Esophagus squamous epithelium (tissue), 5 donors: ENCODE data around the gene MCFD2. TPM values are rescaled to one million over a fixed set of nuclear protein-coding genes. Genes with fewer than 3 reads are reported as not detected.

Source experiments
- DNase-seq: peaks from one replicate; lab custom pipeline; 2025; lab: John Stamatoyannopoulos, UW
- H3K27ac ChIP-seq, 4 donors: fragments of 200-600 bp; sonication (generic); one replicate each; pipeline ENCODE4 v1.5.1; 2016 to 2019; ENCODE audit warnings: mild to moderate bottlenecking in 1 of 4
- H3K27me3 ChIP-seq, 4 donors: fragments of 200-600 bp; sonication (generic); 1 replicate in 3 of 4; 2 replicates in 1 of 4; pipeline versions ENCODE4 v1.5.1 to v1.6.0; 2017 to 2021; ENCODE audit warnings: antibody characterized with exemption in 1 of 4
- H3K36me3 ChIP-seq, 3 donors: fragments of 200-600 bp; sonication (generic); one replicate each; pipeline ENCODE4 v1.5.1; 2016 to 2019
- H3K4me1 ChIP-seq, 3 donors: fragments of 200-600 bp; sonication (generic); one replicate each; pipeline ENCODE4 v1.5.1; 2017 to 2019
- H3K4me3 ChIP-seq, 4 donors: fragments of 200-600 bp; sonication (generic); 1 replicate in 3 of 4; 2 replicates in 1 of 4; pipeline ENCODE4 v1.5.1; 2016 to 2019; ENCODE audit warnings: mild to moderate bottlenecking in 2 of 4, moderate library complexity in 1 of 4
- H3K9me3 ChIP-seq, 3 donors: fragments of 200-600 bp; sonication (generic); one replicate each; pipeline ENCODE4 v1.5.1; 2016 to 2019
- POLR2A ChIP-seq, 4 donors: fragments of 450-650 bp; IDR thresholded peaks; one replicate each; pipeline ENCODE4 v1.6.1; 2017; ENCODE audit warnings: antibody characterized with exemption in 4 of 4, mild to moderate bottlenecking in 4 of 4, moderate library complexity in 3 of 4
- WGBS, 2 donors: methylation state at CpG; one replicate each; pipeline ENCODE4 v1.1.5; 2018; 5-methylcytosine and 5-hydroxymethylcytosine counted together
- intact Hi-C: fragments of 100-400 bp; cut with DNase I; formaldehyde crosslinking; loops from one replicate; pipeline ENCODE4 v1.15.0; 2022
- total RNA-seq, 4 donors: library from RNA; depleted of rRNA; stranded (reverse); fragments of >200 nt; gene quantifications; one replicate each; pipeline ENCODE4 v1.1.0, GENCODE V29; 2016
- TF ChIP-seq, protein P1 (sequence below), 6 experiments: fragments of 450-650 bp in 4 of 6; fragments of 200-600 bp in 2 of 6; sonication (generic) in 2 of 6; IDR thresholded peaks; one replicate each; pipeline ENCODE4 v1.5.1; 2016 to 2019; ENCODE audit warnings: antibody characterized with exemption in 6 of 6, mild to moderate bottlenecking in 4 of 6, moderate library complexity in 4 of 6
- donor health status: DM: yes; HTN: yes; CAD: no.

The MCFD2 gene
- 10 to 100 TPM; 49.7 to 62.8 (median 56.7) TPM for total RNA-seq

- Histone ChIP-seq H3K27me3 (no peaks in the 10 kb centered on the region), H3K4me1 (peaks cover 27 to 51% (median 28%) of the 10 kb centered on the region in 3 donors), H3K4me3 (peak within 1 kb of the TSS; percentile 72 to 96 (median 86)), H3K27ac (peak within 1 kb of the TSS; percentile 93 to 99 (median 97)), H3K36me3 (peaks cover 0 to 25% (median 5%) of the 10 kb centered on the region in 3 donors), H3K9me3 (no peaks in the 10 kb centered on the region)
- no peak for DNase-seq
- 3 to 6% methylated on average over 4 to 7 of the region's 38 CpGs for WGBS, 2 donors
- TF ChIP-seq, protein P1, sequence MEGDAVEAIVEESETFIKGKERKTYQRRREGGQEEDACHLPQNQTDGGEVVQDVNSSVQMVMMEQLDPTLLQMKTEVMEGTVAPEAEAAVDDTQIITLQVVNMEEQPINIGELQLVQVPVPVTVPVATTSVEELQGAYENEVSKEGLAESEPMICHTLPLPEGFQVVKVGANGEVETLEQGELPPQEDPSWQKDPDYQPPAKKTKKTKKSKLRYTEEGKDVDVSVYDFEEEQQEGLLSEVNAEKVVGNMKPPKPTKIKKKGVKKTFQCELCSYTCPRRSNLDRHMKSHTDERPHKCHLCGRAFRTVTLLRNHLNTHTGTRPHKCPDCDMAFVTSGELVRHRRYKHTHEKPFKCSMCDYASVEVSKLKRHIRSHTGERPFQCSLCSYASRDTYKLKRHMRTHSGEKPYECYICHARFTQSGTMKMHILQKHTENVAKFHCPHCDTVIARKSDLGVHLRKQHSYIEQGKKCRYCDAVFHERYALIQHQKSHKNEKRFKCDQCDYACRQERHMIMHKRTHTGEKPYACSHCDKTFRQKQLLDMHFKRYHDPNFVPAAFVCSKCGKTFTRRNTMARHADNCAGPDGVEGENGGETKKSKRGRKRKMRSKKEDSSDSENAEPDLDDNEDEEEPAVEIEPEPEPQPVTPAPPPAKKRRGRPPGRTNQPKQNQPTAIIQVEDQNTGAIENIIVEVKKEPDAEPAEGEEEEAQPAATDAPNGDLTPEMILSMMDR (IDR thresholded peaks at IDR 0.05) = no peak
- TF ChIP-seq POLR2A (IDR thresholded peaks at IDR 0.05) = no peak
- intact Hi-C loops = loop anchor here (10.0 kb wide), 1 partner anchor 409 kb away; no protein-coding TSS in a partner anchor
These were observed at the start of gene MCFD2 for GRCh38 chr2:46915281-46915810. Gene MCFD2 (minus strand): TSS chr2:46915806. CDS start chr2:46909171, 6,635 bp downstream.

DNA sequence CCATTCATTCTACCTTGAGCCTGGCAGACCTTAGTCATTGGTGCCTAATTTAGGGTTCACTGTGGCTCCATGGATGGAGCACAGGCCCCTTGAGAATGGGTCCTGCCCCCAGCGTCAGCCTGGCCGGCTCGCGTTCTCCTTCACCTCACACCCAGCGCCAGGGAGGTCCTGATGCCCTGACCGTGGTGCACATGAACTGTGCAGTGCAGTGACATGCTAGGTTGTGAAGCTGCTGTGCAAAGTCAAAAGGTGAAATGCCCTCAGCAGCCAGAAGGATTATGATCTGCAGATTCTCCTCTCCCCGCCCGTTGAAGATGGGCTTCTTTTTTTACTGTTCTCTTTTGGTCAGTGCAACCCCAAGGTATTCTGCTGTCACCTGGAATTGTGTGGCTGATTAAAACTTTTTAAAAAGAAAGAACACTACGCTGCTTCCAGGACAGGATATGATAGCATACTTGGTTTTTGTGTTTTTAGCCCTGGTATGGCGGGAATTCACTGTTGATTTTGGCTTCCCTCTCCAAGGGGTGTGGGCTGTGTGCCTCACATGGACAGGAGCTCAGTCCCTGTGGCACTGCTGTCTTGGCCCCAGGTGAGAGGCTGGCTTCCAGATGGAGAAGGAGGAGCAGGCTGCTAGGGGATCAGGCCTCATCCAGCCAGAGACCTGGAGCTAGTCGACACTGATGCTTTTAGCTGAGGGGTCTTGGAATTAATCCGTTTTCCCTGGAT is 49.4 kb upstream of the MCFD2 start:
- peaks cover 35 to 79% (median 51%) of the 10 kb centered on the region in 3 donors for H3K4me1 ChIP-seq
- H3K36me3 ChIP-seq = peaks cover 5 to 24% (median 6%) of the 10 kb centered on the region in 3 donors
- H3K27ac ChIP-seq = peak overlapping the region; percentile 41 to 96 (median 74)
- TF ChIP-seq POLR2A (IDR thresholded peaks at IDR 0.05) = no peak
- TF ChIP-seq, protein P1 (IDR thresholded peaks at IDR 0.05) = no peak
- H3K4me3 ChIP-seq = no peak overlapping the region
- DNase-seq = no peak
- H3K27me3 ChIP-seq = no peaks in the 10 kb centered on the region
- H3K9me3 ChIP-seq = no peaks in the 10 kb centered on the region
- 55 to 57% methylated on average over 12 of the region's 12 CpGs for WGBS, 2 donors
- intact Hi-C loops = no loop called here

GRCh38 chr2:46963941-46964673 is 48.5 kb upstream of the MCFD2 start:
- 60% methylated on average over 7 of the region's 7 CpGs for WGBS, 2 donors

GRCh38 chr2:46963210-46963609 is 47.6 kb upstream of the MCFD2 start:
- DNase-seq = no peak
- intact Hi-C loops = no loop called here
- no peak overlapping the region for H3K4me3 ChIP-seq
- TF ChIP-seq, protein P1 (IDR thresholded peaks at IDR 0.05) = no peak
- TF ChIP-seq POLR2A (IDR thresholded peaks at IDR 0.05) = no peak
- H3K4me1 ChIP-seq = peaks cover 21 to 61% (median 34%) of the 10 kb centered on the region in 3 donors
- no peaks in the 10 kb centered on the region for H3K27me3 ChIP-seq
- no peaks in the 10 kb centered on the region for H3K9me3 ChIP-seq
- H3K27ac ChIP-seq = peak overlapping the region in 1 of 4 donors; percentile 83
- 40 to 71% methylated on average over 1 to 4 of the region's 4 CpGs for WGBS, 2 donors
- H3K36me3 ChIP-seq = peaks cover 6 to 42% (median 17%) of the 10 kb centered on the region in 3 donors

More at GRCh38 chr2:46963941-46964673, 48.5 kb upstream of the MCFD2 start:
- H3K4me1 ChIP-seq = peaks cover 29 to 70% (median 42%) of the 10 kb centered on the region in 3 donors
- no peak overlapping the region for H3K4me3 ChIP-seq
- TF ChIP-seq, protein P1 (IDR thresholded peaks at IDR 0.05) = no peak
- no peak for TF ChIP-seq POLR2A (IDR thresholded peaks at IDR 0.05)
- no peaks in the 10 kb centered on the region for H3K9me3 ChIP-seq
- no peak for DNase-seq
- intact Hi-C loops = no loop called here
- H3K27ac ChIP-seq = peak overlapping the region; percentile 41 to 96 (median 74)
- no peaks in the 10 kb centered on the region for H3K27me3 ChIP-seq
- peaks cover 6 to 33% (median 8%) of the 10 kb centered on the region in 3 donors for H3K36me3 ChIP-seq
